NCI-H2196 treated with DMSO at 0.1 percent for 48 hours (cell line): ENCODE results near the gene UVRAG.

Experiments
- DNase-seq: peaks from one replicate; lab custom pipeline; 2025; ENCODE audit not compliant: unreplicated experiment; lab: John Stamatoyannopoulos, UW

UVRAG gene

GRCh38 chr11:76179147-76179546, 364.1 kb downstream of the UVRAG start:
- DNase-seq: no peak

GRCh38 chr11:76181371-76181770, 366.4 kb downstream of the UVRAG start:
- no peak for DNase-seq

GRCh38 chr11:76184551-76184993, 369.6 kb downstream of the UVRAG start:
- DNase-seq: no peak

- no peak for DNase-seq
Observed at GRCh38 chr11:76185511-76185910, 370.5 kb downstream of the UVRAG start.

GRCh38 chr11:76185931-76186401, 371.0 kb downstream of the UVRAG start:
- no peak for DNase-seq

- no peak for DNase-seq
Observed at GRCh38 chr11:76186776-76187279, 371.8 kb downstream of the UVRAG start.

- no peak for DNase-seq
Observed at GRCh38 chr11:76188873-76189272, 373.9 kb downstream of the UVRAG start.

- no peak for DNase-seq
Observed at GRCh38 chr11:76189682-76190081, 374.7 kb downstream of the UVRAG start.

- no peak for DNase-seq
Observed at GRCh38 chr11:76190376-76190775, 375.4 kb downstream of the UVRAG start.
